T-cell (primary cell): Measurements from ENCODE around the gene TSNAX. TPM values are rescaled to one million over a fixed set of nuclear protein-coding genes. Genes with fewer than 3 reads are reported as not detected.

Experiments used
- ATAC-seq, 4 experiments: fragments of 200-7000 bp in 3 of 4; fragments of 150-1000 bp in 1 of 4; cut with Tn5 transposase; replicated peaks in 1 of 4; 1 replicate in 3 of 4; 2 replicates in 1 of 4; pipeline ENCODE4 v1.10.0; 2021; ENCODE audit warnings: moderate library complexity in 3 of 4, mild to moderate bottlenecking in 2 of 4, moderate number of reproducible peaks in 1 of 4
- CTCF ChIA-PET, 2 donors: fragments of 300-600 bp; sonication (Branson Sonifier 250); formaldehyde crosslinking; loops; one replicate each; lab custom pipeline; 2022; ENCODE audit warnings: antibody characterized with exemption in 2 of 2; lab: Charles Lee
- POLR2A ChIA-PET, 2 donors: fragments of 300-600 bp; sonication (Branson Sonifier 250); formaldehyde crosslinking; loops; one replicate each; lab custom pipeline; 2022; ENCODE audit warnings: antibody characterized with exemption in 2 of 2; lab: Charles Lee
- DNase-seq, 35 experiments: peaks; one replicate each; pipeline versions ENCODE4 v3.0.0 to v3.0.0-alpha.2; 2013 to 2023
- H3K27ac ChIP-seq: one replicate; pipeline ENCODE4 v1.5.1; 2013; ENCODE audit warnings: low read length
- H3K27me3 ChIP-seq, 2 experiments: replicated peaks in 1 of 2; 1 replicate in 1 of 2; 2 replicates in 1 of 2; pipeline versions ENCODE4 v1.6.1 to v1.7.0; 2013; ENCODE audit warnings: low read length in 1 of 2, mixed read lengths in 1 of 2; ENCODE audit not compliant: control insufficient read depth in 2 of 2, insufficient read depth in 2 of 2; ENCODE audit errors: extremely low read depth in 1 of 2
- H3K36me3 ChIP-seq, 2 donors: 1 replicate in 1 of 2; 2 replicates in 1 of 2; pipeline versions ENCODE4 v1.6.1 to v1.7.0; 2013; ENCODE audit warnings: low read length in 1 of 2; ENCODE audit not compliant: control insufficient read depth in 2 of 2, insufficient read depth in 1 of 2; ENCODE audit errors: extremely low read depth in 1 of 2
- H3K4me1 ChIP-seq, 2 experiments: 1 replicate in 1 of 2; 2 replicates in 1 of 2; pipeline versions ENCODE4 v1.6.1 to v1.7.0; 2013; ENCODE audit warnings: low read length in 2 of 2, mixed read lengths in 1 of 2; ENCODE audit not compliant: insufficient read depth in 2 of 2, control insufficient read depth in 1 of 2; ENCODE audit errors: extremely low read depth in 1 of 2
- H3K4me3 ChIP-seq, 2 donors: 1 replicate in 1 of 2; 2 replicates in 1 of 2; pipeline versions ENCODE4 v1.5.1 to v1.7.0; 2013; ENCODE audit warnings: mild to moderate bottlenecking in 2 of 2, low read length in 1 of 2, moderate library complexity in 1 of 2; ENCODE audit not compliant: control insufficient read depth in 1 of 2; ENCODE audit errors: extremely low read depth in 1 of 2
- H3K9me3 ChIP-seq: 2 replicates; pipeline ENCODE4 v1.7.0; 2013
- H3K27ac Mint-ChIP-seq, 2 donors: one replicate each; pipeline ENCODE4 v1.8.0; 2020 to 2021; ENCODE audit warnings: mild to moderate bottlenecking in 2 of 2, mixed read lengths in 2 of 2
- H3K27me3 Mint-ChIP-seq, 2 donors: one replicate each; pipeline ENCODE4 v1.8.0; 2021 to 2022; ENCODE audit warnings: mixed read lengths in 2 of 2
- H3K36me3 Mint-ChIP-seq: one replicate; pipeline ENCODE4 v1.8.0; 2021; ENCODE audit warnings: mixed read lengths
- H3K4me1 Mint-ChIP-seq, 3 donors: one replicate each; pipeline ENCODE4 v1.8.0; 2020 to 2022; ENCODE audit warnings: mixed read lengths in 3 of 3, mild to moderate bottlenecking in 1 of 3
- H3K4me3 Mint-ChIP-seq, 3 donors: one replicate each; pipeline ENCODE4 v1.8.0; 2020 to 2022; ENCODE audit warnings: mild to moderate bottlenecking in 3 of 3, mixed read lengths in 3 of 3, moderate library complexity in 3 of 3
- H3K9me3 Mint-ChIP-seq, 3 donors: one replicate each; pipeline ENCODE4 v1.8.0; 2020 to 2022; ENCODE audit warnings: mixed read lengths in 3 of 3
- WGBS: methylation state at CpG from one replicate; pipeline ENCODE4 v1.1.5; 2013; ENCODE audit warnings: missing lambda C conversion rate; ENCODE audit not compliant: insufficient coverage; 5-methylcytosine and 5-hydroxymethylcytosine counted together
- total RNA-seq, 35 experiments: library from RNA in 6 of 35; stranded (reverse) in 6 of 35; fragments of 120-200 nt in 1 of 35; gene quantifications; one replicate each; pipeline versions ENCODE4 v1.2.1 to v1.2.4 and lab custom pipeline; 2013 to 2026

The TSNAX gene
- total RNA-seq, 5 donors from 2014 or later (not counting 1 experiment from before 2014, with no cell fraction given) = 31.0 to 40.6 (median 35.0) TPM

DNA sequence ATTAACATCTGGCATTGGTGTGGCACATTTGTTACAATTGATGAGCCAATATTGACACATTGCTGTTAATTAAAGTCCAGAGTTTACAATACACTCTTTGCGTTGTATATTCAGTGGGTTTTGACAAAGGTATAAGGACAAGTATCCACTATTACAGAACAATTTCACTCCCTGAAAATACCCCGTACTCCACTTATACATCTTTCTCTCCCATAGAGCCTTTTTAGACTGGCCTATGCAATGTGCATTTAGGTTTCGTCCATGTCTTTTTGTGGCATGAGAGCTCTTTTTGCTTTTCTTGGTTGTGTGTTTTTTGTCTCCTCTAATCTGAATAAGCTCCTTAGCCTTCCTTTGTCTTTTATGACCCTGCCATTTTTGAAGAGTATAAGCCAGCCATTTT lies 40.6 kb upstream of the TSNAX start:
- ChIA-PET CTCF (no interaction called here), POLR2A (no interaction called here)
- no peaks in the 10 kb centered on the region for H3K4me1 Mint-ChIP-seq
- no peaks in the 10 kb centered on the region for H3K4me1 ChIP-seq
- H3K4me3 Mint-ChIP-seq = no peak overlapping the region
- H3K4me3 ChIP-seq = no peak overlapping the region
- H3K9me3 ChIP-seq = no peaks in the 10 kb centered on the region
- no peaks in the 10 kb centered on the region for H3K36me3 Mint-ChIP-seq
- H3K27me3 Mint-ChIP-seq = peaks cover 4 to 5% of the 10 kb centered on the region in 2 donors
- no peaks in the 10 kb centered on the region for H3K9me3 Mint-ChIP-seq
- no peak overlapping the region for H3K27ac Mint-ChIP-seq
- WGBS = no CpG with 5 or more reads among the region's 3 CpGs
- ATAC-seq (no peak), DNase-seq (no peak)
- H3K36me3 ChIP-seq = no peaks in the 10 kb centered on the region
- H3K27me3 ChIP-seq = peaks cover 0 to 4% of the 10 kb centered on the region in 2 experiments
- no peak overlapping the region for H3K27ac ChIP-seq

GRCh38 chr1:231493421-231494185 lies 34.9 kb upstream of the TSNAX start:
- 52% methylated on average over 3 of the region's 6 CpGs for WGBS
- DNase-seq (peak in 1 of 35 experiments; percentile 2), ATAC-seq (no peak)
- peaks cover 0 to 6% of the 10 kb centered on the region in 2 donors for H3K27me3 Mint-ChIP-seq
- ChIA-PET POLR2A (no interaction called here), CTCF (no interaction called here)
- no peaks in the 10 kb centered on the region for H3K36me3 Mint-ChIP-seq
- H3K36me3 ChIP-seq = no peaks in the 10 kb centered on the region
- peaks cover 0 to 3% (median 0%) of the 10 kb centered on the region in 3 donors for H3K4me1 Mint-ChIP-seq
- peaks cover 0 to 4% of the 10 kb centered on the region in 2 experiments for H3K27me3 ChIP-seq
- H3K27ac Mint-ChIP-seq = no peak overlapping the region
- peaks cover 7 to 10% (median 7%) of the 10 kb centered on the region in 3 donors for H3K9me3 Mint-ChIP-seq
- no peak overlapping the region for H3K4me3 Mint-ChIP-seq
- H3K27ac ChIP-seq = no peak overlapping the region
- H3K4me3 ChIP-seq = no peak overlapping the region
- no peaks in the 10 kb centered on the region for H3K4me1 ChIP-seq
- H3K9me3 ChIP-seq = peaks cover 2% of the 10 kb centered on the region

DNA sequence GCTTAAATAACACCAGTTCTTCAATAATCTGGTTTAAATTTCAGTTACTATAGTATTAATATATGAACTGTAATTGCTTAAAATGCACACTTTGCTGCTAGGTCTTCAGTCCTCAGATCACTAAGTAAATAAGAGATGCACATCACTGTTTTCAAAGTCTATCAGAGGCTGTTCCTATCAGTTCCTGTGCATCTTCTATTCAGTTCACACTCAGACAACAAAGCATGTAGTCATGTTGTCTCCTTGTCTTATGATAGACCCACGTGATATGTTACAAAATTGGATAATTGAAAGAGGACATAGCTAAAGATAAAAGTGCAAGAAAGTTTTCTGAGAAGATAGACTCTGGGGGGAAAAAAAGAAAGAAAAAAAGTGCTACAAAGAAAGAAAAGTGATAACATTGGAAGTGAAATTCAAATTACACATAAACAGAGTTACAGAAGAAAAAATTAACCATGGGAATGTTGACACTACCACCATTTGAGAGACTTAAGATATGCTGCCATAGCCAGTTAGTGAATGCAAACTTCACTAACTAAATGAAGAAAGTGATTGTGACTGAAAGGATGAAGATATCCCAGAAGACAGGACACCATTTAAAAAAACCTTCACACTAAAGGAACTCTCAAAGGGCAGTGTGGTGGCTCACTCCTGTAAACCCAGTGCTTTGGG lies 33.9 kb upstream of the TSNAX start:
- DNase-seq (no peak), ATAC-seq (no peak)
- Histone ChIP-seq H3K9me3 (peaks cover 4% of the 10 kb centered on the region), H3K4me1 (no peaks in the 10 kb centered on the region), H3K36me3 (no peaks in the 10 kb centered on the region), H3K27me3 (peaks cover 0 to 4% of the 10 kb centered on the region in 2 experiments), H3K27ac (no peak overlapping the region), H3K4me3 (no peak overlapping the region)
- Mint-ChIP-seq H3K4me3 (no peak overlapping the region), H3K36me3 (no peaks in the 10 kb centered on the region), H3K27me3 (peaks cover 0 to 6% of the 10 kb centered on the region in 2 donors), H3K27ac (no peak overlapping the region), H3K4me1 (peaks cover 0 to 3% (median 0%) of the 10 kb centered on the region in 3 donors), H3K9me3 (peaks cover 7 to 15% (median 12%) of the 10 kb centered on the region in 3 donors)
- ChIA-PET POLR2A (no interaction called here), CTCF (no interaction called here)
- WGBS = no CpG with 5 or more reads among the region's 1 CpG

DNA sequence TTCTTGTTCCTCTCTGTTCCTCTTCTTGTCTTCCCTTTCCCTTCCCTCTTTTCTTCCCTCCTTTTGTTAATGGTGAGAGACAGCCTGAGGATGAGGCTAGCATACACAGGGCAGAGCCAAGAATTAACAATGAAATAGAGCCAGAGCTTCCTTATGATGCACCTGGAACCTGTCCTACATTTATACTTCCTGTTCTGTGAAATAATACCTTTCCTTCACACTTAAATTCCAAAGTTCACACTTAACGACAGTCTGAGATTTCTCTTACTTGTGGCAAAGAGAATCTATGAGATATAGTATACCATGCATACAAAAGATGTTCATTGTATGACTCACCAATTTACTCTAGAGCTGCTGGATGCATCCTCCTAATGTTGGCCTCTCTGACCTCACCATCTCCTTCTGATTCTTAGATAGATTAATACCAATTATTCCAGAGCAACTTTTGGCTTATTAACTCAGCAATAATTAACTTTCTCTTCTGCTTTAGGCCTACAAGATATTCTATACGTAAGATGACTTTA lies 30.8 kb upstream of the TSNAX start:
- DNase-seq (no peak), ATAC-seq (no peak)
- Histone ChIP-seq H3K27ac (no peak overlapping the region), H3K9me3 (peaks cover 5% of the 10 kb centered on the region), H3K4me3 (no peak overlapping the region), H3K4me1 (no peaks in the 10 kb centered on the region), H3K36me3 (no peaks in the 10 kb centered on the region), H3K27me3 (peaks cover 0 to under 1% of the 10 kb centered on the region in 2 experiments)
- peaks cover under 1 to 6% of the 10 kb centered on the region in 2 donors for H3K27me3 Mint-ChIP-seq
- CTCF ChIA-PET = no interaction called here
- H3K4me3 Mint-ChIP-seq = no peak overlapping the region
- H3K9me3 Mint-ChIP-seq = peaks cover 17 to 24% (median 21%) of the 10 kb centered on the region in 3 donors
- H3K27ac Mint-ChIP-seq = no peak overlapping the region
- H3K4me1 Mint-ChIP-seq = peaks cover 0 to 3% (median 0%) of the 10 kb centered on the region in 3 donors
- H3K36me3 Mint-ChIP-seq = no peaks in the 10 kb centered on the region
- no CpG with 5 or more reads among the region's 2 CpGs for WGBS
- POLR2A ChIA-PET = no interaction called here

- no peaks in the 10 kb centered on the region for H3K4me1 Mint-ChIP-seq
- H3K4me3 ChIP-seq = no peak overlapping the region
- no peaks in the 10 kb centered on the region for H3K27me3 ChIP-seq
- ChIA-PET POLR2A (no interaction called here), CTCF (no interaction called here)
- no peaks in the 10 kb centered on the region for H3K4me1 ChIP-seq
- DNase-seq (no peak), ATAC-seq (no peak)
- 88% methylated on average over 3 of the region's 3 CpGs for WGBS
- H3K27ac ChIP-seq = no peak overlapping the region
- H3K36me3 ChIP-seq = no peaks in the 10 kb centered on the region
- H3K9me3 ChIP-seq = peaks cover 5% of the 10 kb centered on the region
- H3K27ac Mint-ChIP-seq = no peak overlapping the region
- H3K9me3 Mint-ChIP-seq = peaks cover 21 to 28% (median 24%) of the 10 kb centered on the region in 3 donors
- no peak overlapping the region for H3K4me3 Mint-ChIP-seq
- H3K27me3 Mint-ChIP-seq = peaks cover 3 to 5% of the 10 kb centered on the region in 2 donors
- H3K36me3 Mint-ChIP-seq = no peaks in the 10 kb centered on the region
These were observed 29.2 kb upstream of the TSNAX start for GRCh38 chr1:231499148-231499763.

DNA sequence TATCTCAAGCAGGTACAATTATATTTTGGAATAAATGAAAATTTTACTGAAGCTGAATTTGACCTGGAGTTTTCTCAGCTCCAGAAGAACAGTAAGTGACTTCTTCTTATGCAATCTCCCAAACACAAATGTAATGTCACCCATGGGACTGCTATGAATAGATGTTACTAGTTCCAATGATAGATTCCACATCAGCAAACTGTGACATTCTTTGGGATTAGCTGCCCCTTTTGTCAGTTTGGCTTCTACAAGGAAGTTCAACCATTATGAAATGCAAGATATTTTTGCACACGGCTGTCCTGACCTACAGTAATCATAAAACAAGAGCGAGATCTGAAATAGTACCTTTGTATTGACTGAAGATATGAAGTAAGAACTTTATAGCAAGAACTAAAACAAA lies 27.8 kb upstream of the TSNAX start:
- Mint-ChIP-seq H3K4me3 (no peak overlapping the region), H3K4me1 (no peaks in the 10 kb centered on the region), H3K9me3 (peaks cover 21 to 28% (median 24%) of the 10 kb centered on the region in 3 donors), H3K27ac (no peak overlapping the region), H3K27me3 (peaks cover 11 to 19% of the 10 kb centered on the region in 2 donors), H3K36me3 (no peaks in the 10 kb centered on the region)
- Histone ChIP-seq H3K4me1 (no peaks in the 10 kb centered on the region), H3K9me3 (peaks cover 5% of the 10 kb centered on the region), H3K27ac (no peak overlapping the region), H3K4me3 (no peak overlapping the region), H3K36me3 (no peaks in the 10 kb centered on the region), H3K27me3 (no peaks in the 10 kb centered on the region)
- POLR2A ChIA-PET = no interaction called here
- CTCF ChIA-PET = no interaction called here
- DNase-seq = no peak
- WGBS = no CpG with 5 or more reads among the region's 2 CpGs
- ATAC-seq = no peak
